Esophagus muscularis mucosa (tissue), 4 donors: Measurements from ENCODE around the gene CYTH1. TPM values are rescaled to one million over a fixed set of nuclear protein-coding genes. Genes with fewer than 3 reads are reported as not detected.
A peak's percentile ranks its signal among the peaks of the same experiment; 100 is the strongest.

ENCODE experiments used
- DNase-seq: peaks from one replicate; pipeline ENCODE4 v3.0.0-alpha.2; 2017; ENCODE audit errors: extremely low spot score
- H3K27ac ChIP-seq, 4 donors: fragments of 200-600 bp; sonication (generic); replicated peaks in 1 of 4; 1 replicate in 3 of 4; 2 replicates in 1 of 4; pipeline ENCODE4 v1.5.1; 2016 to 2019; ENCODE audit warnings: mild to moderate bottlenecking in 1 of 4
- H3K27me3 ChIP-seq, 4 donors: fragments of 200-600 bp; sonication (generic); one replicate each; pipeline versions ENCODE4 v1.5.1 to v1.6.0; 2016 to 2019
- H3K36me3 ChIP-seq, 4 donors: fragments of 200-600 bp; sonication (generic); one replicate each; pipeline ENCODE4 v1.5.1; 2016 to 2019
- H3K4me1 ChIP-seq, 4 donors: fragments of 200-600 bp; sonication (generic); one replicate each; pipeline ENCODE4 v1.5.1; 2016 to 2019
- H3K4me3 ChIP-seq, 4 donors: fragments of 200-600 bp; sonication (generic); 1 replicate in 2 of 4; 2 replicates in 2 of 4; pipeline ENCODE4 v1.5.1; 2016 to 2019; ENCODE audit warnings: mild to moderate bottlenecking in 4 of 4, moderate library complexity in 1 of 4
- H3K9me3 ChIP-seq, 4 donors: fragments of 200-600 bp; sonication (generic); 1 replicate in 3 of 4; 2 replicates in 1 of 4; pipeline ENCODE4 v1.5.1; 2016 to 2019
- EP300 ChIP-seq: sonication (generic); formaldehyde crosslinking; IDR thresholded peaks from one replicate; pipeline ENCODE4 v1.6.1; 2017; ENCODE audit warnings: antibody characterized with exemption
- POLR2A ChIP-seq: fragments of 450-650 bp; IDR thresholded peaks from one replicate; pipeline ENCODE4 v1.6.1; 2017; ENCODE audit warnings: antibody characterized with exemption, moderate library complexity, mild to moderate bottlenecking, low read depth
- POLR2AphosphoS5 ChIP-seq, 2 donors: sonication (generic); formaldehyde crosslinking; IDR thresholded peaks; one replicate each; pipeline ENCODE4 v1.6.1; 2017; ENCODE audit warnings: antibody characterized with exemption in 2 of 2
- whole genome bisulfite sequencing: methylation state at CpG from one replicate; pipeline ENCODE4 v1.1.5; 2018; 5-methylcytosine and 5-hydroxymethylcytosine counted together
- intact Hi-C: fragments of 100-400 bp; cut with DNase I; formaldehyde crosslinking; loops from one replicate; pipeline ENCODE4 v1.15.1; 2023
- total RNA-seq, 4 donors: library from RNA; depleted of rRNA; stranded (reverse); fragments of >200 nt; gene quantifications; one replicate each; pipeline versions ENCODE4 v1.1.0 to v1.2.1, GENCODE V29; 2016
- TF ChIP-seq, protein P1 (sequence below), 3 experiments: fragments of 200-600 bp in 2 of 3; fragments of 450-650 bp in 1 of 3; sonication (generic) in 2 of 3; IDR thresholded peaks; one replicate each; pipeline ENCODE4 v1.5.1; 2017 to 2019; ENCODE audit warnings: antibody characterized with exemption in 3 of 3, mild to moderate bottlenecking in 2 of 3, moderate library complexity in 1 of 3

Gene CYTH1
- total RNA-seq, 4 donors from 2014 or later: 25.7 to 39.4 (median 35.7) TPM

DNA sequence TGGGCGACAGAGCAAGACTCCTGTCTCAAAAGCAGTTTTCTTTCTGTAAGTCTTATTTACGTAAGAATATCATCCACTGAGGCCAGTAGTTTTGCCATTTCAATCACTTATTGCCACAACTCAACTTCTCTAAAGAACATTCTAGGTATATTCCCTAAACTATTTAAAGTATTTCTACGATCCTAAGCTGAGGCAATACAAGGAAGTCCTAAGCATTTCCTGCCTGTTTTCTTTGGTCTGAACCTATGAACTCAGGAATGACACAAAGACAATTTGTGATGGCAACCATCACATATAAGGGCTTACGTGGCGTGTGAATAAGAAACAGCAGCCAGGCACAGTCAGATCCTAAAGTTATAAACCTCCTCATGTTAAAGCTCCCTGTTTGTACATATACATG, 44.3 kb upstream of the CYTH1 start:
- peaks cover 0 to 5% (median 0%) of the 10 kb centered on the region in 4 donors for H3K4me1 ChIP-seq
- no peak overlapping the region for H3K4me3 ChIP-seq
- WGBS: 69% methylated on average over 5 of the region's 5 CpGs
- no peaks in the 10 kb centered on the region for H3K9me3 ChIP-seq
- peaks cover 80 to 100% (median 96%) of the 10 kb centered on the region in 4 donors for H3K36me3 ChIP-seq
- H3K27me3 ChIP-seq: no peaks in the 10 kb centered on the region
- DNase-seq: no peak
- intact Hi-C loops: no loop called here
- H3K27ac ChIP-seq: peak overlapping the region in 1 of 4 donors; percentile 37
- TF ChIP-seq EP300: no peak
- TF ChIP-seq, protein P1, sequence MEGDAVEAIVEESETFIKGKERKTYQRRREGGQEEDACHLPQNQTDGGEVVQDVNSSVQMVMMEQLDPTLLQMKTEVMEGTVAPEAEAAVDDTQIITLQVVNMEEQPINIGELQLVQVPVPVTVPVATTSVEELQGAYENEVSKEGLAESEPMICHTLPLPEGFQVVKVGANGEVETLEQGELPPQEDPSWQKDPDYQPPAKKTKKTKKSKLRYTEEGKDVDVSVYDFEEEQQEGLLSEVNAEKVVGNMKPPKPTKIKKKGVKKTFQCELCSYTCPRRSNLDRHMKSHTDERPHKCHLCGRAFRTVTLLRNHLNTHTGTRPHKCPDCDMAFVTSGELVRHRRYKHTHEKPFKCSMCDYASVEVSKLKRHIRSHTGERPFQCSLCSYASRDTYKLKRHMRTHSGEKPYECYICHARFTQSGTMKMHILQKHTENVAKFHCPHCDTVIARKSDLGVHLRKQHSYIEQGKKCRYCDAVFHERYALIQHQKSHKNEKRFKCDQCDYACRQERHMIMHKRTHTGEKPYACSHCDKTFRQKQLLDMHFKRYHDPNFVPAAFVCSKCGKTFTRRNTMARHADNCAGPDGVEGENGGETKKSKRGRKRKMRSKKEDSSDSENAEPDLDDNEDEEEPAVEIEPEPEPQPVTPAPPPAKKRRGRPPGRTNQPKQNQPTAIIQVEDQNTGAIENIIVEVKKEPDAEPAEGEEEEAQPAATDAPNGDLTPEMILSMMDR (IDR thresholded peaks at IDR 0.05): no peak
- TF ChIP-seq POLR2AphosphoS5 (IDR thresholded peaks at IDR 0.05): no peak
- no peak for TF ChIP-seq POLR2A

DNA sequence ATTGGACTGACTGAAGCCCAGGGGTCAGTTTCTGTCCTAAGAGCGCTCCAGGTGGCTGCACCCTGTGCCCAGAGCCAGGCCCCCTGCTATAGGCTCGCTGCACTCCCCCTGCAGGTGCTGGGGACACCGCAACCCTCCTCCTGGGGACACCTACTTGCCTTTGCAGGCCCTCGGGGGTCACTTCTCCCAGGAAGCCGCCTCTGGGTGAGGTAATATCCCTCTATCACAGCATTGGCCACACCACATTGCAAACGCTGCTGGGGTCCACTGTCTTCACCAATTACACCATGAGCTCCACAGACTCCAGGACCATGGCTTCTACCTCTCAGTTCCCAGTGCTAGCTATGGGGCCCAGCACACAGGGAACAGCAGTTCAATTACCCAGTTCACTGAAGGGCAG, 43.6 kb upstream of the CYTH1 start:
- no peak for DNase-seq
- Histone ChIP-seq H3K9me3 (no peaks in the 10 kb centered on the region), H3K27me3 (no peaks in the 10 kb centered on the region), H3K27ac (peak overlapping the region in 2 of 4 donors; percentile 24 to 37), H3K4me1 (peaks cover 0 to 5% (median 0%) of the 10 kb centered on the region in 4 donors), H3K4me3 (no peak overlapping the region), H3K36me3 (peaks cover 76 to 100% (median 98%) of the 10 kb centered on the region in 4 donors)
- intact Hi-C loops: no loop called here
- WGBS: 94% methylated on average over 6 of the region's 6 CpGs
- no peak for TF ChIP-seq EP300
- no peak for TF ChIP-seq POLR2AphosphoS5 (IDR thresholded peaks at IDR 0.05)
- TF ChIP-seq, protein P1 (IDR thresholded peaks at IDR 0.05): no peak
- no peak for TF ChIP-seq POLR2A

DNA sequence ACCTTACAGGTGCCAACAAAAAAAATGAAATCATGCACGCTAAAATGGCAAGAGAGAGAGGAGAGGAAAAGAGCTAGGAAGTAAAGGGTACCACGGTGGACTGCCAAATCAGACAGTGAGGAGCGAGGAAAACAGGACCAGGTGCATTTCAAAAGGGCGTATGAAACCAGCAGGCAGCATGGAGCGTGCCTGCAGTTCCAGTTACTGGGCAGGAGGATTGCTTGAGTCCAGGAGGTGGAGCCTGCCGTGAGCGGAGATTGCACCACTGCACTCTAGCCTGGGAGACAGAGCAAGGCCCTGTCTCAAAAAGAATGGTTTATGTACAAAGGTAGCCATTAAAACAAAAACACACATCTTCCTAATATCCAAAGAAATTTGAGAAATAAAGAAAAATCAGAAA, 42.2 kb upstream of the CYTH1 start:
- TF ChIP-seq, protein P1 (IDR thresholded peaks at IDR 0.05): no peak
- TF ChIP-seq POLR2A (no peak), EP300 (no peak), POLR2AphosphoS5 (IDR thresholded peaks at IDR 0.05) (no peak)
- no peak for DNase-seq
- H3K9me3 ChIP-seq: no peaks in the 10 kb centered on the region
- H3K36me3 ChIP-seq: peaks cover 77 to 100% (median 98%) of the 10 kb centered on the region in 4 donors
- H3K27ac ChIP-seq: no peak overlapping the region
- peaks cover 0 to 7% (median 4%) of the 10 kb centered on the region in 4 donors for H3K4me1 ChIP-seq
- no peak overlapping the region for H3K4me3 ChIP-seq
- intact Hi-C loops: no loop called here
- WGBS: 87% methylated on average over 7 of the region's 7 CpGs
- H3K27me3 ChIP-seq: no peaks in the 10 kb centered on the region

DNA sequence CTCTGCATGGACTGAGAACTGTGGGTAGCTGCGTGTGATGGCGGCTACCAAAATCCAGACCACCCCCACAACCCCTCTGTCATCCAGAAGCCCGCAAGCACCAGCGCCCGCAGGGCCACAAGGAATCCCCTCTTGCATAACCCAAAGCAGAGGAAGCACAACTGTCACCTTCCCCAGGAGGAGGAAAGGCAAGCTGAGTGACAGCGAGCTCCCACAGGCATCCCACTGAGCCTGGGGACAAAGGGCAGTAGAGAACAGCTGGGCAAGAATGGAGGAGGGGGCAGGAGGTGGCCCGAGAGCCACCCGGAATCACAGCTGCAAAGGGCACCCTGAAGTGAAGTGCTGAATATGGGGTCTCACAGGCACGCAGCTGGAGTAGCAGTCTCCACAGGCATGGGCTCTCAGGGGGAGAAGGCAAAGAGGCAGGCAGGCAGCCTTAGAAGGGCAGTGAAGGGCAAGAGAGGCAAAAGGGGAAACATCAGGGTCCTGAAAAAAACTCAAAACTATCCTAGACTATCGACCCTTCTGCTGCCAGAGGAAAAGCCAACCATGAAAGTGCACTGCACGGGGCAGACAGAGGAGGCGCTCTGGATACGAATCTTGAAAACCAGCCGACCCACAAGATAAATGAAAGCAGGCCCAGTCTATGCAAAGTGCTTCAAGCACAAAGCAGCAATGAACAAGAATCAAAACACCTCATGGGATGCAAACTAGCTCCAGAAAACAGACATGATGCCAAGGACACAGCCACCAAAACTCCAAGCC, 41.4 kb upstream of the CYTH1 start:
- DNase-seq: no peak
- peaks cover 76 to 100% (median 98%) of the 10 kb centered on the region in 4 donors for H3K36me3 ChIP-seq
- H3K4me3 ChIP-seq: no peak overlapping the region
- H3K4me1 ChIP-seq: peaks cover 0 to 9% (median 6%) of the 10 kb centered on the region in 4 donors
- H3K27ac ChIP-seq: no peak overlapping the region
- WGBS: 84% methylated on average over 12 of the region's 14 CpGs
- H3K27me3 ChIP-seq: no peaks in the 10 kb centered on the region
- no peaks in the 10 kb centered on the region for H3K9me3 ChIP-seq
- intact Hi-C loops: no loop called here
- TF ChIP-seq, protein P1 (IDR thresholded peaks at IDR 0.05): no peak
- TF ChIP-seq EP300 (no peak), POLR2A (no peak), POLR2AphosphoS5 (IDR thresholded peaks at IDR 0.05) (no peak)
